Measurements from ENCODE around the gene ZDHHC7.
"Not testable (repeated sequence)": the region's sequence is repeated elsewhere in the genome, so short reads cannot be mapped to it uniquely, and the experiment has no call there.

The ZDHHC7 gene, protein sequence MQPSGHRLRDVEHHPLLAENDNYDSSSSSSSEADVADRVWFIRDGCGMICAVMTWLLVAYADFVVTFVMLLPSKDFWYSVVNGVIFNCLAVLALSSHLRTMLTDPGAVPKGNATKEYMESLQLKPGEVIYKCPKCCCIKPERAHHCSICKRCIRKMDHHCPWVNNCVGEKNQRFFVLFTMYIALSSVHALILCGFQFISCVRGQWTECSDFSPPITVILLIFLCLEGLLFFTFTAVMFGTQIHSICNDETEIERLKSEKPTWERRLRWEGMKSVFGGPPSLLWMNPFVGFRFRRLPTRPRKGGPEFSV

GRCh38 chr16:85010931-85011845, at the start of gene ZDHHC7:
TSS of gene ZDHHC7 (minus strand) at chr16:85011535. CDS start at chr16:84990618, 20,917 bp downstream.
- peak; percentile 84 for DNase-seq

GRCh38 chr16:85058909-85059308, 47.6 kb upstream of the ZDHHC7 start:
- DNase-seq = no peak

DNA sequence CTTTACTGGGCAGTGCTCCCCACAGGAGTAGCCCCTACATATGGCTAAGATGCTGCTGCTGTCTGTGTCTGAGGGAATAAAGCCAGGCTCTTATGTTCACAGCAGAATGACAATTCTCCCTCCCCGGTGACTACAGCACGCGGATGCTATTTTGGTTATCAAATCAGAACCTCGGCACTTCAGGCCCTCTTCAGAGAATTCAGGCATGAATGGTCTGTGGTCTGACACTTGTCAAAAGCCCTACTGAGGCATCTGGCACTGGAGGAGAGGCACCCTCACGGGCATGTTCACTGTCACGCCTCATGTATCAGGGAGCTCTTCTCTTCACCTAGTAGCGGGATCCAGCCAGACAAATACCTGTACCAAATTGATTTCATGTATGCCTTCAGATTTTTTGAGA, 46.6 kb upstream of the ZDHHC7 start:
- DNase-seq = no peak

DNA sequence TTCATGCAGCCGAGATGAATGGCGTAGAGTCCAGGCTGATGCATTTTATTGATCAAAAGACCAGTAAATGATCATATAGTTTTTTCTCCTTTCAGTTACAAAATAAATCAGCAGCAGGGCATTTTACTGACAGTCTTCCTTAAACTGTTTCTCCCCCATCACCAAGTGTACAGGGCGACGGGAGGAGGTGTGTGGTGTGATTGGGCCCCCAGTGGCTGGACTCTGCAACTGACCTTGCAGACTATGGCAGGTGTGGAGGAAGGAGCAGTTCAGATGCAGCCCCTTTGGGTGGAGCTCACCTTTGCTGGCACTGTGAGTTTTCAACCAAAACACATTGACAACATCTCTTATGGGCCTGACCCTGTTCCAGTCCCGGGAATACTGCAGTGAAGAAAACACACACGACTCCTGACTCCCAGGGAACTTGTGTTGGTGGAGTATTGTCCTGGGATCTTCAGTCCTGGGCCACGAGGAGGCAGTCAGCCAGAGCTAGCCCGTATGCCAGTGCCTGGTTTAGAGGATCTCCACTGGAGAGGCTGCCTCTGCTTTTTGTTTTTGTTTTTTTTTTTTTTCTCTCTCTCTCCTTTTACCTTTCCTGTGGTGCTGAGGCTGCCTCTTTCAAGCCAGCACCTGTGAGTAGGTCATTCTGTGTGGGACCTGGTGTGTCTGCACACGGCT, 46.0 kb upstream of the ZDHHC7 start:
- no peak for DNase-seq

DNA sequence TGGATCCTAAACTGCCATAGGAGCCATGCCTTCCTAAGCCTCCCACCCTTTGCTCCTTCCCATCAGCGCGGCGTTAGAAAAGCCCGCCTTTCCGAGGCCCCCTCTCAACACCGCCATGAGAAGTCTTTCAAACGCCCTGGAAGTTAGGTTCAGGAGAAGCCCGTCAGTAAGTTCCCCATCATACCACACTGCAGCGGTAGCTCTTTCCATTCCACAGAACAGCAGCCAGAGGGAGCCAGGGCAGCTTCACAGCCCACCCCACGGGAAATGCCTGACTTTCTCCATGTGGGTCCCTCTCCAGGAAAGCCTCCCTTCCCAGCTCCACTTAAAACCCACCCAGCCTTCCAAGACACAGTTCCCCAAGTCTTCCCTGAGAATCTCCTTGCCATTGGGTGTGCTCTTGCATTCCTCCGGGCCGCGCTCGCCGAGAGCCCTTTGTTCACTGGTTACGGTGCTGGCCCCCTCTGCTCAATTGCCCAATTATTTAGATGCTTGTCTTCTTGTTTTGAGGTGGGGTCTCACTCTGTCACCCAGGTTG, 44.9 kb upstream of the ZDHHC7 start:
- no peak for DNase-seq

GRCh38 chr16:85055493-85056210, 44.3 kb upstream of the ZDHHC7 start:
- peak; percentile 81 for DNase-seq

DNA sequence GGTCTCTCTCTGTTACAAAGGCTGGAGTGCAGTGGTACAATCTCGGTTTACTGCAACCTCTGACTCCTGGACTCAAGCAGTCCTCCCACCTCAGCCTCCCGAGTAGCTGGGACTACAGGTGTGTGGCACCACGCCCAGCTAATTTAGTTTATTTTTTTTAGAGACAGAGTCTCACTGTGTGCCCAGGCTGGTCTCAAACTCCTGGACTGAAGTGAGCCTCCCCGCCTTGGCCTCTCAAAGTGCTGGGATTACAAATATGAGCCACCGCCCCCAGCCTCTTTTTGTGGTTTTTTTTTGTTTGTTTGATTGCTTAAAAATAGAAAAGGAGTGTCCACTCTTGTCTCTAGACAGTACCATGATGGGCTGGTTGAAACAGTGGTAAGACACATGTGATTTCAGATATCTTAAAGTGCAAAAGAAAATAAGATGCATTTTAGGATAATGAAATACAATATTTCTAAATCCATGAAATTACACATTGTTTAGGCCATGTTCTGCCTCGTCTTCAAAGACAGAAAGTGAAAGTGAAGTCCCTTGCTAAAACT, 43.7 kb upstream of the ZDHHC7 start:
- DNase-seq = no peak

DNA sequence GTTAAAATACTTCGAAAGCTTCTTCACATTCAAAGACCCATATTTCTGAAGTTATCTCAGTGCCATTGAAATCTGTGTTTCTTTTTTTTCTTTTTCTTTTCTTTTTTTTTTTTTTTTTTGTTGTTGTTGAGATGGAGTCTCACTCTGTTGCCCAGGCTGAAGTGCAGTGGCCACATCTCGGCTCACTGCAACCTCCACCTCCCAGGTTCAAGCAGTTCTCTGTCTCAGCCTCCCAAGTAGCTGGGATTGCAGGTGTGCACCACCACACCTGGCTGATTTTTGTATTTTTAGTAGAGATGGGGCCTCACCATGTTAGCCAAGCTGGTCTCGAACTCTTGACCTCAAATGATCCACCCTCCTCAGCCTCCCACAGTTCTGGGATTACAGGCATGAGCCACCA, 43.0 kb upstream of the ZDHHC7 start:
- not testable (repeated sequence) for DNase-seq

- DNase-seq = no peak
These were observed 41.2 kb upstream of the ZDHHC7 start for GRCh38 chr16:85052536-85052935.

DNA sequence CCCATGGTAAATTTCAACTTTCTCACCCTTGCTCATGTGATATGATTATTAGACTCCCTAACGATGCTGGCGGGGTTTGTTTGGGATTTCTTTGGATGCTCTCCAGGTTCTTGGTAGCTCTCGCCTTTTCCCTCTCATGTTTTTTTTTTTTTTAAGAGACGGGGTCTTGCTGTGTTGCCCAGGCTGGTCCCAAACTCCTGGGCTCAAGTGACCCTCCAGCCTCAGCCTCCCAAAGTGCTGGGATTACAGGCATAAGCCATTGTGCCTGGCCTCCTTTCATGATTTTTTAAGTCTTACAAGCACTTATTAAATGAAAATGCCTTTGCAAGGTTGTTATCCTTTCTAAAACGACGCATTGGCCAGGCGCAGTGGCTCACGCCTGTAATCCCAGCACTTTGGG, 40.3 kb upstream of the ZDHHC7 start:
- no peak for DNase-seq

DNA sequence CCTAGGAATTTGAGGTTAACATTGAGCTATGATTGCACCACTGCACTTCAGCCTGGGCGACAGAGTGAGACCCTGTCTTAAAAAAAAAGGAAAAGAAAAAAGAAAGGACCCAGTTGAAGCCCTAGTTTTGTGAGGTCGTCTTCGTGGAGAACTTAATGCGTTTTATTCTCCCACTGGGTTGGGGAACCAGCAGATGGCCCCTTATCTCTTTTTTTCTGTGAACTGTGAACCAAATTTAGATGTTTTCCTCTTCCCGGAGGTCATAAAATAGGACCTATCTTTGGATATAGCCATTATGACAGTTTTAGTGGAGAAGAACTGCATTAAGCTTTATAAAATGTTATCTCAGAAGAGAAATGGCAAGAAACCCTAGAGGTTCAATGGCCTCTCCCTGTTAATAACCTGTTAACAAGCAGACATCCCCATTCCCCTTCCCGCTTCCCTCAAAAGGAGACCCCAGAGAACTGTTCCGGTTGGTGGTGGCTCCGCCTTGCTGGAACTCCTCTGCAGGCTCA, 39.8 kb upstream of the ZDHHC7 start:
- DNase-seq = no peak

DNA sequence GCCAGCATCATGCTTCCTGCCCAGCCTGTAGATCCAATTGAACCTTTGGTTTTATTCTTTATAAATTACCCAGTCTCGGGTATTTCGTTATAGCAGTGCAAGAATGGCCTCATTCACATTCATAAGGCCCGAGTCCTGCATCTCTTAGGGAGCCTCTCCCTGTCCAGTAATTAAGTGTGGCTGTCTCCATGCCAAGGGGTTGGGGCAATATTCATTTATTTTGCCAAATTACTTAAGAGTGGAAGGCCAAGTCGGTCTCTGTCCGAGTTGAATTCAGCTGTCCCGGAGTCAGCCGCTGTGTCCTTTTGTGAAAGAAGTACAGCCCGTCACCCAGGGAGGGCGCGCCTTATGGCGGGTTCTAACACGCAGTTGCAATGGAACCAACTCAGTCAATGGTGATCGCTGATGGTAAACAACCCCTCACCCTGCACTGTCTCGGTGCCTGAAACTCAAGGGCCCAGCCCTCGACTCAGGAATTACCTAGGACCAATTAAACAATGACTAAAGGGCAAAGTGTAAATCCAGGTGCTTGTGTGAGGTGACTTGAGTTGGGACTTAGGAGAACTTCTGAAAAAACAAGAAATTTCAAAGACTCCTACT, 38.5 kb upstream of the ZDHHC7 start:
- DNase-seq = no peak

DNA sequence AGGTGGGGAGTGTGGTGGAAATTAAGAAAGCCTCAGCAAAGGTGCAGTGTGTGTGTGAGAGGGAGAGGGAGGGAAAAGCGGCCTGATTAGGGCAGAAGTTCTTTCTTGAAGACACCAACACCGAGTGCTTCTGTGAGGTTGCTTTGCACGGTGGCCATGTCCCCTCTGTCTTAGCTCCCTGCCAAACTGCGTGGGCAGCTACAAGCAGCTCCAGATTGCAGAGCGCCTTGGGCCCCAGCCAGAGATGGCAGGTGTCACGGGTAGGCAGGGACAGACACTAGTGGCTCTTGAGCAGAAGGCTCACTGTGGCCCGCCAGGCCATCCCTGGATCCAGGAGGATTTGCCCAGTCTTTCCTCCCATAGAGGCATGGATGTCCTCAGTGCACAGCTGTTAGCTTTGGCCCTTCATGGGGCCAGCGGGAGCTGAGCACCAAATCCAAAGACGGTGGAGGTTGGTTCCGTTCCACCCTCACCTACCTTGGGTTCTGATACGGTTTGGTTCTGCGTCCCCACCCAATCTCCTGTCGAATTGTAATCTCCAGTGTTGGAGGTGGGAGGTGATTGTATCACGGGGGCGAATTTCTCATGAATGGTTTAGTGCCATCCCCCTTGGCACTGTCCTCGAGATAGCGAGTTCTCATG, 37.7 kb upstream of the ZDHHC7 start:
- DNase-seq = peak; percentile 42

DNA sequence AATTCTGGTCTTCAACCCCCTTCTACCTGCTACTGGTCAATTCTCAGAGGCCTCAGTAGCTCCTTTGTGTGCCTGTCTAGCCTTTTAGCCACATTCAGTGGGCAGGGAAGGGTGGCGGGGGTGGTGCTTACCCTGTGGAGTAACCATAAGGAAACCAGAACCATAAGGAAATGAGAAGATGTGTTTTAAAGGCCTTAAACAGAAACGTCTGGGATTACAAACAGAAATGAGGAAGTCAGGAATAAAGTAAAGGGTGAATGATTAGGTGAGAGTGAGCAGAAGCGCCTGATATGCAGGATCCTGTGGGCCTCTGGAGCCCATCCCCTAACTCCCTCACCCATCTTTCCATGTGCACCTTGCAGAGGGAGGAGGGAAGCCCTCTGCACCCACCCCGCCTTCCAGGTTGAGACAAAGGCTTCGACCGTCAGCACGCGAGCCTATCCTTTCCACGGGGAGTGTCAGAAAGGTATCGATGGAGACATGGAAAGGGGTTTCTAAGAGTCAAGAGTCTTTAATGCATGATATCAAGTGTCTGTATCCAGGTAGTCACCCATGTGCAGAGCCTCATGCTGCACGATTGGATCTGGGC, 36.6 kb upstream of the ZDHHC7 start:
- no peak for DNase-seq

DNA sequence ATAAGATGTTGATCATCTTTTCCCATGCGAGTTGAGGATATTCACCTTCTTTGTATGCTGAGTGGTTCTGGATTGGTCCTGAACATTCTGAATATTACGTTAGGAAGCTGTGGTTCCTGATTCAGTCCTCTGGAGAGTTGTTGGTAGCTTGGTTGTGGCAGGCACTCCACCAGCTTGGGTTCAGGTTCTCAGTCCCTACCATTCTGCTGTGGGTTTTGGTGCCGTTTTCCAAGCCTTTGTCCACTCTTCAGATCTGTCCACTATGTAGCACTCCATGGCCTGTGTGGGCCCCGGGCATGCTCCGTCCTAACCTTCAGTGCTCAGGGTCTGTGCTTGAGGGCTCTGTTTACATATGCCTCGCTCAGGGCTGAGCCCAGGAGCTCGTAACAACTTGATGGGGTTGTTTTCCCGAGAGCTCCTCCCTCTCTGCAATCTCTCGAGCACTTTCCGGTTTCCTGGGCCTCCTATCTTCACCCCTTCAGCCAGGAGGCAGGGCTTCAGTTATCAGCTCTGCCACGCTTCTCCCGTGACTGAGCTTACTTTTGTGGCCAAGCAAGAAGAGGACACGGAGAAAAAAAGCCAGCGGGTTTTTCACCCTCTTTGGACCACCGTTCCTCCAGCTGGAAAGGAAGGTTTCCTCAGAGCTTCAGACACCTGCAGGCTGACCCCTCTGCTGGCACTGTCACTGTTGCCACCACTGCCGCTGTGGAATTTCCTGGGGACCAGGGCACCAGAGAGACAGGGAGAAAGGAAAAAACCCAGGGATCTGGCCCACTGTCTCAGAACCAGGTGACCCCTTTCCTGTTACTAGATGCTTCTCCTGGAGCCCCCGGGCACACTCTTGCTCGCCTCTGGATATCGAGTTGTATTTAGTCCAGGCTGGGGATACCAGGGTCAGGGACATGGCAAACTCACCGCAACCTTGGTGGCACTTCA, 35.9 kb upstream of the ZDHHC7 start:
- DNase-seq = peak; percentile 96

DNA sequence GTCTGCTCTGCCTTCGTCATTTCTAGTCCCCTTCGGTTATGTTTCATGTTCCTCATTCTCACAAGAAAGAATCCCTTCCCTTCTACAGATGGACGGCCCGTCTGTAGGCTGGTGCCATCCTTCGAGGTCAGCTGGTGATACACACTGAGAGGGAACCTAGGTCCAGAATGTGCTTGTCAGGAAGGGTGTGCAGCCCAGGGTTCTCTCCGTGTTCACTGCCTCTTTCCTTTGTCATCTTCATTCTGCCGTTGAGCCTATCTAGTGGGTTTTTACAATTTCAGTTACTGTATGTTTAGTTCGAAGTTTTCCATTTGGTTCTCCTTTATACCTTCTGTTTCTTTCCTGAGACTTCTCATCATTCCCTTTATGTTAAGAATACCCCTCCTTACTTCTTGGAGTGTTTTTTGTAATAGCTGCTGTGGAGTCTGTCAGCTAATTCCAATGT, 35.2 kb upstream of the ZDHHC7 start:
- no peak for DNase-seq

DNA sequence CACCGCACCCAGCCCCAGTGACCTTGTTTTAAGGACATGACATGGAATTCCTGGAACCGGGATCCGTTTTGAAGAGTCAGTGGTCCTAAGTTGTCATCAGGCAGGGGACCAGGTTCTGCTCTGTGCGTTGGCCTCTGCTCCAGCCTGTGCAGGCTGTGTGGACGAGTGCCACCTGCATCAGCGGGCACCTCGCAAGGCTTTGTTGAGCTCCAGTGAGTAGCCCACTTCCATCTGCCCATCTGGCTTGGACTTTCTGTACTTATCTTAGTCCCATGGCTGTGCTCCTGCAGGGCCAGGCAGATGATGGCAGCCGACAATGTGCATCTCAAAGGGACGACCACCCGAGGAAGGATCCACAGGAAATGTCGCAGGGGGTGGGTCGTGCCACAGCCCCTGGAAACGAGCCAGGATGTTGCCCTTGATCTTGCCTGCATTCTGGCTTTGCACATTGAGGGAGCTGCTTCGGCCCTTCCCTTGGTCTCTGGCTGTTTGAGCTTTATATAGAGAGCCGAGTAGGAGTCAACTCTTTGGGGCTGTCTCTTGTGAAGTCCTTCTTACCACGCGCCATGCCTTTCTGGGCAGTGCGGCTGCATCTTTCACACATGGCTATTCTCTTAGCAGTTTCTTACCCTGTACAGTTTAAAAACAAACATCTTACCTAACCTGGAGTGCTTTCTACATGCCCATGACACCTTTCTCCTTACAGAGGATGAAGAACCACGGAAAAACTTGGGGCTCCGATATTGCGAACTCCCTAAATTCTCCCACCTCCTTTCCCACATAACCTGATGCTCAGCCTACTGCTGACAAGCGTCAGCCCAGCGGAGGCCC, 34.5 kb upstream of the ZDHHC7 start:
- no peak for DNase-seq

- DNase-seq = no peak
These were observed 33.7 kb upstream of the ZDHHC7 start for GRCh38 chr16:85045077-85045476.
